K562 (cell line): Measurements from ENCODE around the gene TNNI2. TPM values are rescaled to one million over a fixed set of nuclear protein-coding genes. Genes with fewer than 3 reads are reported as not detected.

Experiments
- ARID3A ChIP-seq: IDR thresholded peaks from 2 replicates; pipeline ENCODE4 v1.6.1; 2012; ENCODE audit warnings: low read depth, low read length, improper control_type of control experiment, borderline replicate concordance
- CAMTA2 ChIP-seq: fragments of 250-450 bp; sonication (Bioruptor Pico); conservative IDR thresholded peaks from 2 replicates; pipeline ENCODE4 v1.5.1; 2022
- HNRNPL ChIP-seq: fragments of 200-400 bp; formaldehyde crosslinking; IDR thresholded peaks from 2 replicates; pipeline ENCODE4 v1.6.1; 2017; ENCODE audit warnings: low read depth, mild to moderate bottlenecking, low read length
- KDM5B ChIP-seq: fragments of 200-600 bp; sonication (generic); IDR thresholded peaks from 2 replicates; pipeline ENCODE4 v1.6.1; 2012; ENCODE audit warnings: low read depth, mild to moderate bottlenecking, moderate library complexity, low read length, control low read depth, inconsistent platforms; ENCODE audit not compliant: insufficient replicate concordance
- LCOR ChIP-seq: sonication (generic); formaldehyde crosslinking; IDR thresholded peaks from 2 replicates; pipeline ENCODE4 v1.8.0; 2022; ENCODE audit warnings: mild to moderate bottlenecking, missing genetic modification reagents
- MCM3 ChIP-seq: fragments of 450-650 bp; IDR thresholded peaks from 2 replicates; pipeline ENCODE4 v1.6.1; 2016
- POLR2A ChIP-seq: fragments of 450-650 bp; conservative IDR thresholded peaks from 2 replicates; pipeline ENCODE4 v1.6.1; 2016
- RNF219 ChIP-seq: fragments of 250-450 bp; sonication (Bioruptor Pico); IDR thresholded peaks from 2 replicates; pipeline ENCODE4 v1.5.0; 2022; ENCODE audit warnings: mild to moderate bottlenecking
- SIX5 ChIP-seq, 2 experiments: IDR thresholded peaks; 2 replicates each; pipeline ENCODE4 v1.6.1; 2011; ENCODE audit warnings: low read length in 2 of 2, borderline replicate concordance in 1 of 2, low read depth in 1 of 2, mild to moderate bottlenecking in 1 of 2, moderate library complexity in 1 of 2; ENCODE audit not compliant: insufficient read depth in 1 of 2
- SMAD3 ChIP-seq: fragments of 450-650 bp; formaldehyde crosslinking; conservative IDR thresholded peaks from 2 replicates; pipeline ENCODE4 v1.4.0; 2020; ENCODE audit warnings: mild to moderate bottlenecking
- SNAPC5 ChIP-seq: fragments of 250-450 bp; sonication (Bioruptor Pico); IDR thresholded peaks from 2 replicates; pipeline ENCODE4 v1.8.0; 2021; ENCODE audit warnings: moderate library complexity, mild to moderate bottlenecking, inconsistent platforms
- SOX6 ChIP-seq: fragments of 450-650 bp; IDR thresholded peaks from 2 replicates; pipeline ENCODE4 v1.6.1; 2014; ENCODE audit warnings: mild to moderate bottlenecking
- SPI1 ChIP-seq: IDR thresholded peaks from 2 replicates; pipeline ENCODE4 v1.6.1; 2011; ENCODE audit warnings: low read depth, low read length, control low read depth, borderline replicate concordance
- SRSF9 ChIP-seq: fragments of 200-400 bp; formaldehyde crosslinking; IDR thresholded peaks from 2 replicates; pipeline ENCODE4 v1.6.1; 2017; ENCODE audit warnings: low read depth, low read length, borderline replicate concordance
- WHSC1 ChIP-seq: IDR thresholded peaks from one replicate; pipeline ENCODE4 v1.6.1; 2012; ENCODE audit warnings: low read length, control low read depth, inconsistent platforms
- YBX1 ChIP-seq: fragments of 450-650 bp; IDR thresholded peaks from 2 replicates; pipeline ENCODE4 v1.7.1; 2016; ENCODE audit warnings: mild to moderate bottlenecking
- ZBTB12 ChIP-seq: fragments of 250-450 bp; sonication (Bioruptor Pico); IDR thresholded peaks from 2 replicates; pipeline ENCODE4 v1.4.0; 2020
- ZC3H11A ChIP-seq: IDR thresholded peaks from 2 replicates; pipeline ENCODE4 v1.6.1; 2012; ENCODE audit warnings: low read depth, low read length, improper control_type of control experiment
- ZFX ChIP-seq: sonication (generic); formaldehyde crosslinking; IDR thresholded peaks from 2 replicates; pipeline ENCODE4 v1.8.0; 2022; ENCODE audit warnings: mild to moderate bottlenecking, missing genetic modification reagents, moderate library complexity
- ZNF586 ChIP-seq: fragments of 450-650 bp; formaldehyde crosslinking; conservative IDR thresholded peaks from 2 replicates; pipeline ENCODE4 v1.4.0; 2020; ENCODE audit warnings: mild to moderate bottlenecking, moderate library complexity
- ZNF764 ChIP-seq: fragments of 250-450 bp; sonication (Bioruptor Pico); IDR thresholded peaks from 2 replicates; pipeline ENCODE4 v1.4.0; 2020; ENCODE audit warnings: low read depth, mild to moderate bottlenecking, moderate library complexity
- polyA plus RNA-seq, 8 experiments: library from polyadenylated mRNA; depleted of rRNA in 4 of 8; stranded (reverse) in 5 of 8; unstranded in 3 of 8; fragments of >200 nt; fragmentation: Nextera tagmentation in 2 of 8; fragmentation: Illumina TruSeq in 1 of 8; extraction: Ambion mirVana in 2 of 8; extraction: Trizol in 1 of 8; gene quantifications; 2 replicates each; pipeline versions ENCODE4 v1.2.1 to v1.2.3, GENCODE V29; 2011 to 2014; ENCODE audit warnings: inconsistent platforms in 1 of 8, missing spikeins in 1 of 8
- total RNA-seq, 7 experiments: library from RNA; depleted of rRNA in 6 of 7; stranded (reverse); fragments of >200 nt in 6 of 7; fragmentation: Illumina TruSeq in 2 of 7; extraction: Trizol in 2 of 7; gene quantifications; 2 replicates each; pipeline versions ENCODE4 v1.2.1 to v1.2.3, GENCODE V29; 2011 to 2021; ENCODE audit warnings: low replicate concordance in 1 of 7
- TF ChIP-seq, protein P1 (sequence below): fragments of 200-800 bp; sonication (Bioruptor generic); IDR thresholded peaks from 2 replicates; pipeline ENCODE4 v1.6.1; 2017; ENCODE audit warnings: missing genetic modification characterization, missing compliant biosample characterization

The TNNI2 gene
- total and polyA plus RNA-seq, 9 of the 15 experiments (the other 6 are each of a cell fraction or from before 2014, with no cell fraction given) = not detected

- TF ChIP-seq YBX1 (no peak), ZBTB12 (CRISPR knock-in tag) (no peak), SRSF9 (no peak), ARID3A (no peak), ZC3H11A (no peak), SOX6 (no peak), ZNF764 (CRISPR knock-in tag) (no peak), HNRNPL (peak; percentile 78; the same call in 1 of the 2 replicates), KDM5B (no peak), WHSC1 (no peak), SIX5 (IDR thresholded peaks at IDR 0.05; ENCODE audit: borderline replicate concordance in 1 of 2, insufficient read depth in 1 of 2, low read depth in 1 of 2, low read length in 2 of 2) (no peak), CAMTA2 (no peak), ZFX (CRISPR knock-in tag) (no peak), SNAPC5 (CRISPR knock-in tag) (no peak), LCOR (CRISPR knock-in tag) (no peak), RNF219 (CRISPR knock-in tag) (no peak), SMAD3 (CRISPR knock-in tag) (no peak), MCM3 (no peak), ZNF586 (CRISPR knock-in tag) (no peak), SPI1 (no peak), POLR2A (no peak)
- TF ChIP-seq, protein P1, sequence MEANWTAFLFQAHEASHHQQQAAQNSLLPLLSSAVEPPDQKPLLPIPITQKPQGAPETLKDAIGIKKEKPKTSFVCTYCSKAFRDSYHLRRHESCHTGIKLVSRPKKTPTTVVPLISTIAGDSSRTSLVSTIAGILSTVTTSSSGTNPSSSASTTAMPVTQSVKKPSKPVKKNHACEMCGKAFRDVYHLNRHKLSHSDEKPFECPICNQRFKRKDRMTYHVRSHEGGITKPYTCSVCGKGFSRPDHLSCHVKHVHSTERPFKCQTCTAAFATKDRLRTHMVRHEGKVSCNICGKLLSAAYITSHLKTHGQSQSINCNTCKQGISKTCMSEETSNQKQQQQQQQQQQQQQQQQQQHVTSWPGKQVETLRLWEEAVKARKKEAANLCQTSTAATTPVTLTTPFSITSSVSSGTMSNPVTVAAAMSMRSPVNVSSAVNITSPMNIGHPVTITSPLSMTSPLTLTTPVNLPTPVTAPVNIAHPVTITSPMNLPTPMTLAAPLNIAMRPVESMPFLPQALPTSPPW (CRISPR knock-in tag) = peak; percentile 77
These were observed 24.8 kb downstream of the TNNI2 start (continued) for GRCh38 chr11:1863352-1864216.
